GM23338 (cell line): Measurements from ENCODE around the gene EVC. TPM values are rescaled to one million over a fixed set of nuclear protein-coding genes. Genes with fewer than 3 reads are reported as not detected.

ENCODE experiments used
- ATAC-seq: fragments of 200-7000 bp; cut with Tn5 transposase; 3 replicates; pipeline ENCODE4 v1.9.1; 2020
- DNase-seq: peaks from one replicate; pipeline ENCODE4 v3.0.0-alpha.2; 2015; ENCODE audit warnings: low spot score
- H2AFZ ChIP-seq: fragments of 200-600 bp; sonication (generic); 2 replicates; pipeline ENCODE4 v1.8.0; 2016; ENCODE audit warnings: antibody characterized with exemption, mild to moderate bottlenecking, moderate library complexity
- H3F3A ChIP-seq: fragments of 200-600 bp; sonication (generic); replicated peaks from 2 replicates; pipeline ENCODE4 v1.8.0; 2017; ENCODE audit warnings: antibody characterized with exemption, mixed run types, low read depth
- H3K27ac ChIP-seq: fragments of 200-600 bp; sonication (generic); 2 replicates; pipeline ENCODE4 v1.6.1; 2016; ENCODE audit warnings: low read depth
- H3K27me3 ChIP-seq: fragments of 200-600 bp; sonication (generic); 2 replicates; pipeline ENCODE4 v1.8.0; 2016; ENCODE audit warnings: mild to moderate bottlenecking, mixed run types, moderate library complexity; ENCODE audit not compliant: insufficient read depth
- H3K36me3 ChIP-seq: fragments of 200-600 bp; sonication (generic); 2 replicates; pipeline ENCODE4 v1.8.0; 2016; ENCODE audit warnings: mild to moderate bottlenecking; ENCODE audit not compliant: insufficient read depth
- H3K4me1 ChIP-seq: fragments of 200-600 bp; sonication (generic); 2 replicates; pipeline ENCODE4 v1.8.0; 2016; ENCODE audit warnings: mild to moderate bottlenecking, moderate library complexity; ENCODE audit not compliant: insufficient read depth
- H3K4me2 ChIP-seq: fragments of 200-600 bp; sonication (generic); 2 replicates; pipeline ENCODE4 v1.7.1; 2017; ENCODE audit warnings: mixed run types
- H3K4me3 ChIP-seq: fragments of 200-600 bp; sonication (generic); 2 replicates; pipeline ENCODE4 v1.6.1; 2016; ENCODE audit warnings: mixed run types
- H3K79me2 ChIP-seq: fragments of 200-600 bp; sonication (generic); replicated peaks from 2 replicates; pipeline ENCODE4 v1.8.0; 2017; ENCODE audit warnings: mild to moderate bottlenecking; ENCODE audit not compliant: insufficient read depth
- H3K9me2 ChIP-seq: fragments of 200-600 bp; sonication (generic); 2 replicates; pipeline ENCODE4 v1.8.0; 2017; ENCODE audit not compliant: insufficient read depth
- H4K20me1 ChIP-seq: fragments of 200-600 bp; sonication (generic); replicated peaks from 2 replicates; pipeline ENCODE4 v1.8.0; 2017; ENCODE audit warnings: mild to moderate bottlenecking; ENCODE audit not compliant: insufficient read depth
- H3K27ac Mint-ChIP-seq: 2 replicates; pipeline ENCODE4 v1.8.0; 2020; ENCODE audit warnings: inconsistent platforms, mild to moderate bottlenecking, moderate library complexity, mixed read lengths
- H3K27me3 Mint-ChIP-seq: 3 replicates; pipeline ENCODE4 v1.8.0; 2022; ENCODE audit warnings: low read depth, mild to moderate bottlenecking, moderate library complexity, mixed read lengths, inconsistent platforms; ENCODE audit not compliant: insufficient read depth, poor library complexity
- H3K36me3 Mint-ChIP-seq: 3 replicates; pipeline ENCODE4 v1.8.0; 2021; ENCODE audit warnings: low read depth, mild to moderate bottlenecking, inconsistent platforms, moderate library complexity, mixed read lengths
- H3K4me1 Mint-ChIP-seq: 3 replicates; pipeline ENCODE4 v1.8.0; 2020; ENCODE audit warnings: mild to moderate bottlenecking, inconsistent platforms, mixed read lengths
- H3K4me3 Mint-ChIP-seq: 3 replicates; pipeline ENCODE4 v1.8.0; 2021; ENCODE audit warnings: moderate library complexity, mild to moderate bottlenecking, inconsistent platforms, mixed read lengths
- H3K9me3 Mint-ChIP-seq: 3 replicates; pipeline ENCODE4 v1.8.0; 2020; ENCODE audit warnings: moderate library complexity, mild to moderate bottlenecking, inconsistent platforms, mixed read lengths
- CREB1 ChIP-seq: fragments of 250-450 bp; sonication (Bioruptor Pico); IDR thresholded peaks from 2 replicates; pipeline ENCODE4 v1.5.0; 2020; ENCODE audit warnings: low read depth, mild to moderate bottlenecking, moderate library complexity
- CTCF ChIP-seq, 2 experiments: fragments of 200-600 bp in 1 of 2; sonication (generic) in 1 of 2; conservative IDR thresholded peaks; 2 replicates each; pipeline versions ENCODE4 v1.5.1 to v1.6.1; 2016 to 2017; ENCODE audit warnings: antibody characterized with exemption in 2 of 2, low read depth in 2 of 2, mild to moderate bottlenecking in 2 of 2, moderate library complexity in 1 of 2
- ETS1 ChIP-seq: IDR thresholded peaks from 2 replicates; pipeline ENCODE4 v1.6.1; 2016; ENCODE audit warnings: antibody characterized with exemption
- EZH2 ChIP-seq: fragments of 200-600 bp; sonication (generic); IDR thresholded peaks from one replicate; pipeline ENCODE4 v1.8.0; 2017; ENCODE audit warnings: antibody characterized with exemption, mild to moderate bottlenecking, low read depth; ENCODE audit not compliant: unreplicated experiment
- EZH2phosphoT487 ChIP-seq: fragments of 200-600 bp; sonication (generic); IDR thresholded peaks from one replicate; pipeline ENCODE4 v1.8.1; 2018; ENCODE audit warnings: antibody characterized with exemption; ENCODE audit not compliant: unreplicated experiment
- JUNB ChIP-seq: IDR thresholded peaks from one replicate; pipeline ENCODE4 v1.6.1; 2016; ENCODE audit warnings: antibody characterized with exemption; ENCODE audit not compliant: unreplicated experiment
- NANOG ChIP-seq: IDR thresholded peaks from 2 replicates; pipeline ENCODE4 v1.6.1; 2016; ENCODE audit warnings: antibody characterized with exemption, borderline replicate concordance
- POLR2AphosphoS5 ChIP-seq: IDR thresholded peaks from 2 replicates; pipeline ENCODE4 v1.6.1; 2016; ENCODE audit warnings: antibody characterized with exemption, low read depth
- REST ChIP-seq: IDR thresholded peaks from one replicate; pipeline ENCODE4 v1.6.1; 2018; ENCODE audit warnings: antibody characterized with exemption; ENCODE audit not compliant: unreplicated experiment
- STAT1 ChIP-seq: IDR thresholded peaks from one replicate; pipeline ENCODE4 v1.6.1; 2016; ENCODE audit warnings: antibody characterized with exemption; ENCODE audit not compliant: unreplicated experiment
- ZNF114 ChIP-seq: fragments of 250-450 bp; sonication (Bioruptor Pico); IDR thresholded peaks from 2 replicates; pipeline ENCODE4 v1.5.0; 2020; ENCODE audit warnings: mild to moderate bottlenecking, moderate library complexity
- ZNF331 ChIP-seq: fragments of 250-450 bp; sonication (Bioruptor Pico); IDR thresholded peaks from 2 replicates; pipeline ENCODE4 v1.5.0; 2020; ENCODE audit warnings: low read depth, mild to moderate bottlenecking, moderate library complexity
- ZNF462 ChIP-seq: fragments of 250-450 bp; sonication (Bioruptor Pico); IDR thresholded peaks from 2 replicates; pipeline ENCODE4 v1.5.0; 2020; ENCODE audit warnings: mild to moderate bottlenecking, moderate library complexity
- polyA plus RNA-seq: library from polyadenylated mRNA; unstranded; fragments of >200 nt; fragmentation: Nextera tagmentation; extraction: Ambion mirVana; gene quantifications from 2 replicates; pipeline ENCODE4 v1.2.1, GENCODE V29; 2016
- total RNA-seq: library from RNA; depleted of rRNA; stranded (reverse); fragments of >200 nt; shearing (Covaris generic); gene quantifications from 2 replicates; pipeline ENCODE4 v1.2.3, GENCODE V29; 2014

Gene EVC
- total and polyA plus RNA-seq, 2 experiments from 2014 or later = 1.7 to 12.8 TPM

- no peak for TF ChIP-seq ZNF462 (CRISPR knock-in tag)
- TF ChIP-seq CTCF (conservative IDR thresholded peaks at IDR 0.05; ENCODE audit: low read depth in 2 of 2) = no peak
Observed at GRCh38 chr4:5689065-5689464, 21.9 kb upstream of the EVC start (continued).

- peaks cover 3% of the 10 kb centered on the region; the same call in 1 of the 2 replicates for H4K20me1 ChIP-seq
- no peaks in the 10 kb centered on the region for H3K4me1 Mint-ChIP-seq
- no peak overlapping the region for H3K4me3 Mint-ChIP-seq
- no peak overlapping the region for H3K4me3 ChIP-seq
- H3K27me3 ChIP-seq = no peaks in the 10 kb centered on the region
- no peak overlapping the region for H3K27ac ChIP-seq
- H3K9me2 ChIP-seq = no peaks in the 10 kb centered on the region
- H3K27me3 Mint-ChIP-seq = no peaks in the 10 kb centered on the region
- no peak overlapping the region for H3K27ac Mint-ChIP-seq
- no peak overlapping the region for H2AFZ ChIP-seq
- no peaks in the 10 kb centered on the region for H3K79me2 ChIP-seq
- H3F3A ChIP-seq = no peaks in the 10 kb centered on the region
- peaks cover 5% of the 10 kb centered on the region; the same call in 1 of the 2 replicates for H3K36me3 ChIP-seq
- DNase-seq (no peak), ATAC-seq (no peak)
- no peaks in the 10 kb centered on the region for H3K9me3 Mint-ChIP-seq
- no peak overlapping the region for H3K4me2 ChIP-seq
- H3K4me1 ChIP-seq = no peaks in the 10 kb centered on the region
- peaks cover 13% of the 10 kb centered on the region; the same call in 1 of the 3 replicates for H3K36me3 Mint-ChIP-seq
- TF ChIP-seq NANOG (no peak), EZH2phosphoT487 (no peak), REST (no peak), ZNF114 (CRISPR knock-in tag) (no peak), EZH2 (no peak), JUNB (no peak), STAT1 (no peak), POLR2AphosphoS5 (no peak), CREB1 (CRISPR knock-in tag) (no peak), ETS1 (no peak), ZNF331 (no peak)
Observed at GRCh38 chr4:5691491-5692132, 19.4 kb upstream of the EVC start.
